Measurements from ENCODE around the gene MIA3.

The MIA3 gene

DNA sequence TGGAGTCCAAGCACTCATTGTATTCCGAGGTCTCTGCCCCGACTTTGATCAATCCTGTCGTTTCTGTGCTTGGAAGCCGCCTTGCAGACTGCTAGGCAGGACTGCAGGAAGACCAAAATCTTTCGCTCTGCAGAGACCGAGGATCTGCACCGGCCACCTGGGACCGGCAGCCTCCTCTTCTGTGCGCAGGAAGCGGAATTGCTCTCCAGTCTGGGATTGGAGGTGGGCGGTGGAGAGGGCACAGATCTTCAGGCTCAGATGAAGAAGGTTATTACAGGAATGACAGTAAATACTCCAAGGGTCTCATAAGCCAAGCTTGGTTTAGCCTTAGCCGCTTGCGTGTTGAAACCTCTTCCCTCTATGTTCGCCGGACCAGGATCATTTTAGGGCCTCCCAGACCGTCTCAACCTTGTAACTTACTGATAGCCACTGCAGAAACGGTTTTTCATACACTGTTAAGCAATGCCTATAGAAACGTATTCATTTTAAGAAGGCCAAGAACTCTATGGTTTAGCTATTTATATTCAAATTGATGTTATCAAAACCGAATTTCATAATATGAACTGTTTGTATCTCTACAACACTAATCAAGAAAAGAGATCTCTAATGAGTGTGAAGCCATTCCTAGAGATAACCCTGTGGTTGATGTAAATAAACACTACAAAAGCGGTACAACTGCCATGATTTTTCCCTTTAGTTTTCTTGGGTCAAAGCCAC, 1.1 kb downstream of the MIA3 start:
- Histone ChIP-seq H3K4me2 (ENCODE audit: low read depth, low read length) (peak overlapping the region; percentile 78), H3K79me2 (ENCODE audit: low read length) (peaks cover 12% of the 10 kb centered on the region), H3K4me3 (ENCODE audit: low read length) (peak overlapping the region; percentile 70), H3K4me1 (ENCODE audit: low read length) (peaks cover 28% of the 10 kb centered on the region), H3K36me3 (replicated peaks; ENCODE audit: insufficient read depth, low read length) (no peaks in the 10 kb centered on the region), H3K9me3 (replicated peaks; ENCODE audit: insufficient read depth, low read length) (no peaks in the 10 kb centered on the region), H3K9ac (ENCODE audit: low read length) (no peak overlapping the region), H3F3A (ENCODE audit: insufficient read depth, low read length) (peaks cover 12% of the 10 kb centered on the region), H3K9me2 (replicated peaks; ENCODE audit: insufficient read depth, low read length) (no peaks in the 10 kb centered on the region), H2AFZ (ENCODE audit: low read length) (peak overlapping the region; percentile 13; the same call in 1 of the 2 replicates), H3K27me3 (replicated peaks; ENCODE audit: insufficient read depth, low read length) (no peaks in the 10 kb centered on the region), H3K27ac (ENCODE audit: low read length) (no peak overlapping the region), H4K20me1 (ENCODE audit: insufficient read depth, low read length) (no peaks in the 10 kb centered on the region)
- TF ChIP-seq, protein P1, sequence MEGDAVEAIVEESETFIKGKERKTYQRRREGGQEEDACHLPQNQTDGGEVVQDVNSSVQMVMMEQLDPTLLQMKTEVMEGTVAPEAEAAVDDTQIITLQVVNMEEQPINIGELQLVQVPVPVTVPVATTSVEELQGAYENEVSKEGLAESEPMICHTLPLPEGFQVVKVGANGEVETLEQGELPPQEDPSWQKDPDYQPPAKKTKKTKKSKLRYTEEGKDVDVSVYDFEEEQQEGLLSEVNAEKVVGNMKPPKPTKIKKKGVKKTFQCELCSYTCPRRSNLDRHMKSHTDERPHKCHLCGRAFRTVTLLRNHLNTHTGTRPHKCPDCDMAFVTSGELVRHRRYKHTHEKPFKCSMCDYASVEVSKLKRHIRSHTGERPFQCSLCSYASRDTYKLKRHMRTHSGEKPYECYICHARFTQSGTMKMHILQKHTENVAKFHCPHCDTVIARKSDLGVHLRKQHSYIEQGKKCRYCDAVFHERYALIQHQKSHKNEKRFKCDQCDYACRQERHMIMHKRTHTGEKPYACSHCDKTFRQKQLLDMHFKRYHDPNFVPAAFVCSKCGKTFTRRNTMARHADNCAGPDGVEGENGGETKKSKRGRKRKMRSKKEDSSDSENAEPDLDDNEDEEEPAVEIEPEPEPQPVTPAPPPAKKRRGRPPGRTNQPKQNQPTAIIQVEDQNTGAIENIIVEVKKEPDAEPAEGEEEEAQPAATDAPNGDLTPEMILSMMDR (IDR thresholded peaks at IDR 0.05; ENCODE audit: low read length) = no peak
- TF ChIP-seq EZH2 (optimal IDR thresholded peaks at IDR 0.05; ENCODE audit: low read depth, low read length) = no peak
- TF ChIP-seq EZH2phosphoT487 (IDR thresholded peaks at IDR 0.05; ENCODE audit: low read length) = no peak
- no peak for DNase-seq

DNA sequence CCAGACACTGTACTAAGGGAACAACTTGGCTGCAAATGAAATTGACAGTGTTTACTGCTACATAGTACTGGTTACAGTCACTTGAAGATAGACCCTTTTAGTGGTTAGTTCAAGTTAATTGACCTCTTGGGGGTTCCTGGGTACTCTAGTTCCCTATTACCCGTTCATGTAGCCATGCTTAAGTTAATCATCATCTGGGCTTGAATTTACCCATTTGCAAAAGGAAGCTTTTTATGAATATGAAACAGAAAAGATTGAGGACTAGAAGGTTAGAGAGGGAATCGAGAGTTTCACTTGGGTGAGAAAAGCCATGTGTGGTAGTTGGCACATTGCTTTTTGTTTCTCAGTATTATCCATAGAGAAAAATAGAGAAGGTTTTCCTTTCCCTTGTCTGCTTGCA, 2.7 kb downstream of the MIA3 start:
- Histone ChIP-seq H3K36me3 (replicated peaks; ENCODE audit: insufficient read depth, low read length) (no peaks in the 10 kb centered on the region), H3K4me1 (ENCODE audit: low read length) (peaks cover 28% of the 10 kb centered on the region), H3K9ac (ENCODE audit: low read length) (no peak overlapping the region), H3K9me3 (replicated peaks; ENCODE audit: insufficient read depth, low read length) (no peaks in the 10 kb centered on the region), H3K4me3 (ENCODE audit: low read length) (no peak overlapping the region), H4K20me1 (ENCODE audit: insufficient read depth, low read length) (no peaks in the 10 kb centered on the region), H3K79me2 (ENCODE audit: low read length) (peaks cover 12% of the 10 kb centered on the region), H2AFZ (ENCODE audit: low read length) (no peak overlapping the region), H3F3A (ENCODE audit: insufficient read depth, low read length) (peaks cover 12% of the 10 kb centered on the region), H3K27me3 (replicated peaks; ENCODE audit: insufficient read depth, low read length) (no peaks in the 10 kb centered on the region), H3K4me2 (ENCODE audit: low read depth, low read length) (peak overlapping the region; percentile 22; the same call in 1 of the 2 replicates), H3K27ac (ENCODE audit: low read length) (no peak overlapping the region), H3K9me2 (replicated peaks; ENCODE audit: insufficient read depth, low read length) (no peaks in the 10 kb centered on the region)
- TF ChIP-seq EZH2phosphoT487 (IDR thresholded peaks at IDR 0.05; ENCODE audit: low read length) = no peak
- TF ChIP-seq, protein P1 (IDR thresholded peaks at IDR 0.05; ENCODE audit: low read length) = no peak
- no peak for TF ChIP-seq EZH2 (optimal IDR thresholded peaks at IDR 0.05; ENCODE audit: low read depth, low read length)
- DNase-seq = peak; percentile 45

DNA sequence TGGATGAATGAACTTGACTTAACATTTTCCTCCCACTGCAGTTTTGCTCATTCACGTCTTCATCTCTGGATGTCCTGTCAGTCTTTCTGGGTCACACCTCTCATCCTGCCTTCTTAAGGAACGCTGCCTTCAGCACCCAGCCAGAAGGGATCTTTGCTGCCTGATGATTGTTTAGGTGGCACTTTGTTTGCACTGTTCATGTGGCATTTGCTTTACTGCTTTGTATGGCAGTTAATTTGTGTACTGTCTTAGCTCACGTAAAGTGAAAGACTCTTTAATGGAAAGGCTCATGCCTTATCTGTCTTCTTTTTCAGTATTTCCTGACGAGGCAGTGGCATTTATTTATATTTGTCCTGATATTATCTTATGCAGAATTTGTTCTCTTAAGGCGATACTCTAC, 4.9 kb downstream of the MIA3 start:
- H2AFZ ChIP-seq (ENCODE audit: low read length) = no peak overlapping the region
- TF ChIP-seq, protein P1 (IDR thresholded peaks at IDR 0.05; ENCODE audit: low read length) = no peak
- TF ChIP-seq EZH2phosphoT487 (IDR thresholded peaks at IDR 0.05; ENCODE audit: low read length) (no peak), EZH2 (optimal IDR thresholded peaks at IDR 0.05; ENCODE audit: low read depth, low read length) (no peak)
- no peak overlapping the region for H3K9ac ChIP-seq (ENCODE audit: low read length)
- H3K27ac ChIP-seq (ENCODE audit: low read length) = no peak overlapping the region
- H3K27me3 ChIP-seq (replicated peaks; ENCODE audit: insufficient read depth, low read length) = no peaks in the 10 kb centered on the region
- H3K4me1 ChIP-seq (ENCODE audit: low read length) = peaks cover 26% of the 10 kb centered on the region
- DNase-seq = no peak
- no peaks in the 10 kb centered on the region for H3K9me3 ChIP-seq (replicated peaks; ENCODE audit: insufficient read depth, low read length)
- no peak overlapping the region for H3K4me3 ChIP-seq (ENCODE audit: low read length)
- H3K9me2 ChIP-seq (replicated peaks; ENCODE audit: insufficient read depth, low read length) = no peaks in the 10 kb centered on the region
- H3K36me3 ChIP-seq (replicated peaks; ENCODE audit: insufficient read depth, low read length) = no peaks in the 10 kb centered on the region
- no peak overlapping the region for H3K4me2 ChIP-seq (ENCODE audit: low read depth, low read length)
- H3F3A ChIP-seq (ENCODE audit: insufficient read depth, low read length) = peaks cover 7% of the 10 kb centered on the region; the same call in 1 of the 2 replicates
- H3K79me2 ChIP-seq (ENCODE audit: low read length) = peaks cover 12% of the 10 kb centered on the region
- no peaks in the 10 kb centered on the region for H4K20me1 ChIP-seq (ENCODE audit: insufficient read depth, low read length)

All from MM.1S (cell line).